Measurements from ENCODE around the gene XK.

- TF ChIP-seq MXD4 (CRISPR knock-in tag; IDR thresholded peaks at IDR 0.05; ENCODE audit: borderline replicate concordance) (no peak), ATF6 (CRISPR knock-in tag; IDR thresholded peaks at IDR 0.05) (no peak)
These were observed 8.8 kb upstream of the XK start for GRCh38 chrX:37676811-37677210.

All from WTC11 (cell line).